Globus pallidus (tissue), 1 donor: ENCODE results near the gene GPC6.

Source experiments
- DNase-seq: peaks from one replicate; pipeline ENCODE4 v3.0.0-alpha.2; 2015; ENCODE audit warnings: low spot score

Gene GPC6

GRCh38 chr13:93230261-93230855 is 3.8 kb downstream of the GPC6 start:
- no peak for DNase-seq

GRCh38 chr13:93231867-93232266 is 5.3 kb downstream of the GPC6 start:
- DNase-seq: no peak

- DNase-seq: no peak
Measured at GRCh38 chr13:93233997-93234416, 7.4 kb downstream of the GPC6 start.

GRCh38 chr13:93234459-93234858 is 7.9 kb downstream of the GPC6 start:
- no peak for DNase-seq

- no peak for DNase-seq
Measured at GRCh38 chr13:93235258-93236015, 8.8 kb downstream of the GPC6 start.

- no peak for DNase-seq
Measured at GRCh38 chr13:93238711-93239110, 12.1 kb downstream of the GPC6 start.

GRCh38 chr13:93243375-93244063 is 16.9 kb downstream of the GPC6 start:
- no peak for DNase-seq

GRCh38 chr13:93244141-93244917 is 17.7 kb downstream of the GPC6 start:
- no peak for DNase-seq

GRCh38 chr13:93244918-93245280 is 18.3 kb downstream of the GPC6 start:
- no peak for DNase-seq

- no peak for DNase-seq
Measured at GRCh38 chr13:93246069-93246468, 19.5 kb downstream of the GPC6 start.

- no peak for DNase-seq
Measured at GRCh38 chr13:93248627-93249047, 22.0 kb downstream of the GPC6 start.

GRCh38 chr13:93249364-93250306 is 23.0 kb downstream of the GPC6 start:
- DNase-seq: no peak

GRCh38 chr13:93254775-93255174 is 28.2 kb downstream of the GPC6 start:
- DNase-seq: no peak

- DNase-seq: no peak
Measured at GRCh38 chr13:93256998-93257397, 30.4 kb downstream of the GPC6 start.

- DNase-seq: no peak
Measured at GRCh38 chr13:93259527-93260080, 33.0 kb downstream of the GPC6 start.

- no peak for DNase-seq
Measured at GRCh38 chr13:93260591-93260990, 34.0 kb downstream of the GPC6 start.

- DNase-seq: no peak
Measured at GRCh38 chr13:93262729-93263345, 36.2 kb downstream of the GPC6 start.

- DNase-seq: no peak
Measured at GRCh38 chr13:93264876-93265275, 38.3 kb downstream of the GPC6 start.

- DNase-seq: no peak
Measured at GRCh38 chr13:93265800-93266199, 39.2 kb downstream of the GPC6 start.

GRCh38 chr13:93266681-93267080 is 40.1 kb downstream of the GPC6 start:
- no peak for DNase-seq
